ENCODE results near the gene SLC46A1.

The SLC46A1 gene

GRCh38 chr17:28390141-28390540 is 15.9 kb downstream of the SLC46A1 start:
- Histone ChIP-seq H2BK120ac (ENCODE audit: low read depth, low read length) (no peak overlapping the region), H2AFZ (ENCODE audit: low read length) (no peak overlapping the region), H3K23ac (ENCODE audit: low read depth, low read length, poor library complexity) (no peak overlapping the region), H2BK15ac (ENCODE audit: low read length) (no peak overlapping the region), H3K27ac (replicated peaks; ENCODE audit: low read length) (no peak overlapping the region), H3K79me1 (ENCODE audit: low read depth, low read length) (no peaks in the 10 kb centered on the region), H2BK5ac (ENCODE audit: low read length) (no peak overlapping the region), H2BK12ac (ENCODE audit: low read length) (no peak overlapping the region), H4K91ac (ENCODE audit: low read depth, low read length, poor library complexity) (no peak overlapping the region), H3K18ac (ENCODE audit: low read length) (no peak overlapping the region), H3K4ac (ENCODE audit: low read length) (no peak overlapping the region), H3K14ac (ENCODE audit: low read length) (no peak overlapping the region), H3K4me3 (ENCODE audit: low read length in 2 of 2) (no peak overlapping the region), H3K27me3 (ENCODE audit: control insufficient read depth in 3 of 3, insufficient read depth in 3 of 3, low read depth in 1 of 3, low read length in 3 of 3) (peaks cover 0 to 4% (median 2%) of the 10 kb centered on the region in 3 experiments), H3K9me3 (replicated peaks in 1 of 2; ENCODE audit: control insufficient read depth in 2 of 2, insufficient read depth in 1 of 2, low read depth in 1 of 2, low read length in 2 of 2) (no peaks in the 10 kb centered on the region), H3K4me2 (ENCODE audit: insufficient read depth, low read length, poor library complexity, severe bottlenecking) (no peak overlapping the region), H3K9ac (ENCODE audit: low read depth, low read length, poor library complexity) (no peak overlapping the region), H3K4me1 (ENCODE audit: control insufficient read depth in 2 of 2, insufficient read depth in 1 of 2, low read depth in 1 of 2, low read length in 2 of 2) (no peaks in the 10 kb centered on the region), H2AK5ac (ENCODE audit: low read depth, low read length) (no peak overlapping the region), H3K36me3 (replicated peaks in 1 of 2; ENCODE audit: control insufficient read depth in 2 of 2, insufficient read depth in 2 of 2, low read length in 2 of 2) (peaks cover 11 to 90% of the 10 kb centered on the region in 2 donors), H4K8ac (ENCODE audit: low read depth, low read length) (no peak overlapping the region)
- no CpG with 5 or more reads among the region's 1 CpG for WGBS, 2 donors (ENCODE audit: extremely low coverage in 2 of 2, insufficient read length in 2 of 2, insufficient replicate concordance in 1 of 2)
- no peak for DNase-seq (ENCODE audit: low spot score)

DNA sequence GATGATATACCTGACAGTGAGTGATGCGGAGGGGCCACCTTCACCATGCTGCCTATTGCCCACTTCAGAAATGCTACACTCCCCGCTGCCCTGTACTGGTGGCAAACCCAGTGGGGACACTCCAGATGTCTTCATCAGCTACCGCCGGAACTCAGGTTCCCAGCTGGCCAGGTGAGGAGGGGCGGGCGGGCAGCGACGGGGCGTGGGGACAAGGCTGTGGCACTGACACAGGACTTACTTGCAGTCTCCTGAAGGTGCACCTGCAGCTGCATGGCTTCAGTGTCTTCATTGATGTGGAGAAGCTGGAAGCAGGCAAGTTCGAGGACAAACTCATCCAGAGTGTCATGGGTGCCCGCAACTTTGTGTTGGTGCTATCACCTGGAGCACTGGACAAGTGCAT is 17.9 kb downstream of the SLC46A1 start:
- Histone ChIP-seq H3K23ac (ENCODE audit: low read depth, low read length, poor library complexity) (no peak overlapping the region), H3K18ac (ENCODE audit: low read length) (no peak overlapping the region), H2AFZ (ENCODE audit: low read length) (no peak overlapping the region), H3K27me3 (ENCODE audit: control insufficient read depth in 3 of 3, insufficient read depth in 3 of 3, low read depth in 1 of 3, low read length in 3 of 3) (peaks cover 0 to 24% (median 13%) of the 10 kb centered on the region in 3 experiments), H3K14ac (ENCODE audit: low read length) (no peak overlapping the region), H2AK5ac (ENCODE audit: low read depth, low read length) (no peak overlapping the region), H2BK5ac (ENCODE audit: low read length) (no peak overlapping the region), H2BK120ac (ENCODE audit: low read depth, low read length) (no peak overlapping the region), H4K91ac (ENCODE audit: low read depth, low read length, poor library complexity) (no peak overlapping the region), H4K8ac (ENCODE audit: low read depth, low read length) (no peak overlapping the region), H3K4me2 (ENCODE audit: insufficient read depth, low read length, poor library complexity, severe bottlenecking) (no peak overlapping the region), H3K79me1 (ENCODE audit: low read depth, low read length) (no peaks in the 10 kb centered on the region), H2BK12ac (ENCODE audit: low read length) (no peak overlapping the region), H3K4ac (ENCODE audit: low read length) (no peak overlapping the region), H3K9ac (ENCODE audit: low read depth, low read length, poor library complexity) (no peak overlapping the region), H3K36me3 (replicated peaks in 1 of 2; ENCODE audit: control insufficient read depth in 2 of 2, insufficient read depth in 2 of 2, low read length in 2 of 2) (peaks cover 13 to 90% of the 10 kb centered on the region in 2 donors), H3K4me1 (ENCODE audit: control insufficient read depth in 2 of 2, insufficient read depth in 1 of 2, low read depth in 1 of 2, low read length in 2 of 2) (peaks cover 0 to 7% of the 10 kb centered on the region in 2 donors), H3K4me3 (ENCODE audit: low read length in 2 of 2) (no peak overlapping the region), H2BK15ac (ENCODE audit: low read length) (no peak overlapping the region), H3K9me3 (replicated peaks in 1 of 2; ENCODE audit: control insufficient read depth in 2 of 2, insufficient read depth in 1 of 2, low read depth in 1 of 2, low read length in 2 of 2) (peaks cover 0 to 2% of the 10 kb centered on the region in 2 donors), H3K27ac (replicated peaks; ENCODE audit: low read length) (no peak overlapping the region)
- no peak for DNase-seq (ENCODE audit: low spot score)
- no CpG with 5 or more reads among the region's 11 CpGs for WGBS, 2 donors (ENCODE audit: extremely low coverage in 2 of 2, insufficient read length in 2 of 2, insufficient replicate concordance in 1 of 2)

- no peak overlapping the region for H3K4me3 ChIP-seq (ENCODE audit: low read length in 2 of 2)
- no peak overlapping the region for H2BK120ac ChIP-seq (ENCODE audit: low read depth, low read length)
- no peaks in the 10 kb centered on the region for H3K79me1 ChIP-seq (ENCODE audit: low read depth, low read length)
- H2BK12ac ChIP-seq (ENCODE audit: low read length), result no peak overlapping the region
- H3K4me2 ChIP-seq (ENCODE audit: insufficient read depth, low read length, poor library complexity, severe bottlenecking), result no peak overlapping the region
- H4K8ac ChIP-seq (ENCODE audit: low read depth, low read length), result no peak overlapping the region
- H2AFZ ChIP-seq (ENCODE audit: low read length), result no peak overlapping the region
- H3K27me3 ChIP-seq (ENCODE audit: control insufficient read depth in 3 of 3, insufficient read depth in 3 of 3, low read depth in 1 of 3, low read length in 3 of 3), result peaks cover 0 to 32% (median 13%) of the 10 kb centered on the region in 3 experiments
- no peak overlapping the region for H3K18ac ChIP-seq (ENCODE audit: low read length)
- no peak overlapping the region for H2BK5ac ChIP-seq (ENCODE audit: low read length)
- H4K91ac ChIP-seq (ENCODE audit: low read depth, low read length, poor library complexity), result no peak overlapping the region
- H3K9me3 ChIP-seq (replicated peaks in 1 of 2; ENCODE audit: control insufficient read depth in 2 of 2, insufficient read depth in 1 of 2, low read depth in 1 of 2, low read length in 2 of 2), result peaks cover 0 to 2% of the 10 kb centered on the region in 2 donors
- no peak overlapping the region for H2AK5ac ChIP-seq (ENCODE audit: low read depth, low read length)
- H2BK15ac ChIP-seq (ENCODE audit: low read length), result no peak overlapping the region
- peaks cover 13 to 85% of the 10 kb centered on the region in 2 donors for H3K36me3 ChIP-seq (replicated peaks in 1 of 2; ENCODE audit: control insufficient read depth in 2 of 2, insufficient read depth in 2 of 2, low read length in 2 of 2)
- H3K9ac ChIP-seq (ENCODE audit: low read depth, low read length, poor library complexity), result no peak overlapping the region
- H3K23ac ChIP-seq (ENCODE audit: low read depth, low read length, poor library complexity), result no peak overlapping the region
- H3K14ac ChIP-seq (ENCODE audit: low read length), result no peak overlapping the region
- no peak overlapping the region for H3K4ac ChIP-seq (ENCODE audit: low read length)
- no peak for DNase-seq (ENCODE audit: low spot score)
- no peak overlapping the region for H3K27ac ChIP-seq (replicated peaks; ENCODE audit: low read length)
- peaks cover 0 to 7% of the 10 kb centered on the region in 2 donors for H3K4me1 ChIP-seq (ENCODE audit: control insufficient read depth in 2 of 2, insufficient read depth in 1 of 2, low read depth in 1 of 2, low read length in 2 of 2)
Measured at GRCh38 chr17:28386391-28386790, 19.6 kb downstream of the SLC46A1 start.

DNA sequence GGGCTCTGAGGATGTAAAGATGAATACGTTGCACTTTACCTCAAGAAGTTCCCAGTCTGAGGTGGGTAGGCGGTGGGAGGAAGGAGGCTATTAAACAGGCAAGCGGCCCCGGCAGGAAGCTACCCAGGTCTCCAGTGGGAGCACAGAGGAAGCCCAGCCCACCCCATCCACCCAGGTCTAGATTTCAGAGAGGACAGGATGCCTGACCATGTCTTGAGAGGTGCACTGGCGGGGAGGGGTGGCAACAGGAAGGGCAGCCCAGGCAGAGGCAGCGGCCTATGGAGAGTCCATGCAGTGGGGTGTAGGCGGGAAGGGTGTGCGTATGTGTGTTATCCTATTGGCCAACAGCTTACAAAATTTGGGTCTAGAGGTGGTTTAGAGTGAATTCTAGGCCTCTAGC is 20.6 kb downstream of the SLC46A1 start:
- H3K9ac ChIP-seq (ENCODE audit: low read depth, low read length, poor library complexity), result no peak overlapping the region
- H2AK5ac ChIP-seq (ENCODE audit: low read depth, low read length), result no peak overlapping the region
- H4K8ac ChIP-seq (ENCODE audit: low read depth, low read length), result no peak overlapping the region
- H3K4me3 ChIP-seq (ENCODE audit: low read length in 2 of 2), result no peak overlapping the region
- H2BK12ac ChIP-seq (ENCODE audit: low read length), result no peak overlapping the region
- H3K18ac ChIP-seq (ENCODE audit: low read length), result no peak overlapping the region
- no peak for DNase-seq (ENCODE audit: low spot score)
- H3K4ac ChIP-seq (ENCODE audit: low read length), result no peak overlapping the region
- H3K4me1 ChIP-seq (ENCODE audit: control insufficient read depth in 2 of 2, insufficient read depth in 1 of 2, low read depth in 1 of 2, low read length in 2 of 2), result peaks cover 0 to 7% of the 10 kb centered on the region in 2 donors
- H2AFZ ChIP-seq (ENCODE audit: low read length), result no peak overlapping the region
- H3K27me3 ChIP-seq (ENCODE audit: control insufficient read depth in 3 of 3, insufficient read depth in 3 of 3, low read depth in 1 of 3, low read length in 3 of 3), result peaks cover 0 to 41% (median 13%) of the 10 kb centered on the region in 3 experiments
- peak overlapping the region; percentile 69 for H3K23ac ChIP-seq (ENCODE audit: low read depth, low read length, poor library complexity)
- no peak overlapping the region for H3K27ac ChIP-seq (replicated peaks; ENCODE audit: low read length)
- no peak overlapping the region for H3K14ac ChIP-seq (ENCODE audit: low read length)
- peak overlapping the region; percentile 42 for H2BK5ac ChIP-seq (ENCODE audit: low read length)
- H3K79me1 ChIP-seq (ENCODE audit: low read depth, low read length), result no peaks in the 10 kb centered on the region
- WGBS, 2 donors (ENCODE audit: extremely low coverage in 2 of 2, insufficient read length in 2 of 2, insufficient replicate concordance in 1 of 2), result no CpG with 5 or more reads among the region's 8 CpGs
- no peak overlapping the region for H4K91ac ChIP-seq (ENCODE audit: low read depth, low read length, poor library complexity)
- H3K4me2 ChIP-seq (ENCODE audit: insufficient read depth, low read length, poor library complexity, severe bottlenecking), result no peak overlapping the region
- H2BK120ac ChIP-seq (ENCODE audit: low read depth, low read length), result no peak overlapping the region
- H3K36me3 ChIP-seq (replicated peaks in 1 of 2; ENCODE audit: control insufficient read depth in 2 of 2, insufficient read depth in 2 of 2, low read length in 2 of 2), result peaks cover 11 to 75% of the 10 kb centered on the region in 2 donors
- no peak overlapping the region for H2BK15ac ChIP-seq (ENCODE audit: low read length)
- peaks cover 0 to 3% of the 10 kb centered on the region in 2 donors for H3K9me3 ChIP-seq (replicated peaks in 1 of 2; ENCODE audit: control insufficient read depth in 2 of 2, insufficient read depth in 1 of 2, low read depth in 1 of 2, low read length in 2 of 2)

Data from neuronal stem cell (in vitro differentiated cells).